ENCODE measurements around the gene RHBDF1. TPM values are rescaled to one million over a fixed set of nuclear protein-coding genes. Genes with fewer than 3 reads are reported as not detected.

The RHBDF1 gene
- total and polyA plus RNA-seq, 2 of the 13 experiments (the other 11 are each of a cell fraction or from before 2014, with no cell fraction given): 5.4 to 26.9 TPM

GRCh38 chr16:75580-76501, 3.4 kb upstream of the RHBDF1 start (continued):
- TF ChIP-seq HMGXB3 (CRISPR knock-in tag; IDR thresholded peaks at IDR 0.05; ENCODE audit: borderline replicate concordance) (no peak), NPAS2 (CRISPR knock-in tag; IDR thresholded peaks at IDR 0.05; ENCODE audit: borderline replicate concordance) (no peak), MATR3 (CRISPR knock-in tag; IDR thresholded peaks at IDR 0.05) (no peak), MAFG (CRISPR knock-in tag; IDR thresholded peaks at IDR 0.05) (no peak), ZSCAN20 (CRISPR knock-in tag; IDR thresholded peaks at IDR 0.05; ENCODE audit: borderline replicate concordance) (no peak), CCDC6 (CRISPR knock-in tag; IDR thresholded peaks at IDR 0.05) (0 out of 2 replicates have a peak, but pooled peaks have one; percentile 31)
- TF ChIP-seq, protein P1, sequence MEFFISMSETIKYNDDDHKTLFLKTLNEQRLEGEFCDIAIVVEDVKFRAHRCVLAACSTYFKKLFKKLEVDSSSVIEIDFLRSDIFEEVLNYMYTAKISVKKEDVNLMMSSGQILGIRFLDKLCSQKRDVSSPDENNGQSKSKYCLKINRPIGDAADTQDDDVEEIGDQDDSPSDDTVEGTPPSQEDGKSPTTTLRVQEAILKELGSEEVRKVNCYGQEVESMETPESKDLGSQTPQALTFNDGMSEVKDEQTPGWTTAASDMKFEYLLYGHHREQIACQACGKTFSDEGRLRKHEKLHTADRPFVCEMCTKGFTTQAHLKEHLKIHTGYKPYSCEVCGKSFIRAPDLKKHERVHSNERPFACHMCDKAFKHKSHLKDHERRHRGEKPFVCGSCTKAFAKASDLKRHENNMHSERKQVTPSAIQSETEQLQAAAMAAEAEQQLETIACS (CRISPR knock-in tag; IDR thresholded peaks at IDR 0.05): no peak
- TF ChIP-seq, protein P2, sequence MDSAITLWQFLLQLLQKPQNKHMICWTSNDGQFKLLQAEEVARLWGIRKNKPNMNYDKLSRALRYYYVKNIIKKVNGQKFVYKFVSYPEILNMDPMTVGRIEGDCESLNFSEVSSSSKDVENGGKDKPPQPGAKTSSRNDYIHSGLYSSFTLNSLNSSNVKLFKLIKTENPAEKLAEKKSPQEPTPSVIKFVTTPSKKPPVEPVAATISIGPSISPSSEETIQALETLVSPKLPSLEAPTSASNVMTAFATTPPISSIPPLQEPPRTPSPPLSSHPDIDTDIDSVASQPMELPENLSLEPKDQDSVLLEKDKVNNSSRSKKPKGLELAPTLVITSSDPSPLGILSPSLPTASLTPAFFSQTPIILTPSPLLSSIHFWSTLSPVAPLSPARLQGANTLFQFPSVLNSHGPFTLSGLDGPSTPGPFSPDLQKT (CRISPR knock-in tag; IDR thresholded peaks at IDR 0.05; ENCODE audit: borderline replicate concordance): no peak
- TF ChIP-seq, protein P3, sequence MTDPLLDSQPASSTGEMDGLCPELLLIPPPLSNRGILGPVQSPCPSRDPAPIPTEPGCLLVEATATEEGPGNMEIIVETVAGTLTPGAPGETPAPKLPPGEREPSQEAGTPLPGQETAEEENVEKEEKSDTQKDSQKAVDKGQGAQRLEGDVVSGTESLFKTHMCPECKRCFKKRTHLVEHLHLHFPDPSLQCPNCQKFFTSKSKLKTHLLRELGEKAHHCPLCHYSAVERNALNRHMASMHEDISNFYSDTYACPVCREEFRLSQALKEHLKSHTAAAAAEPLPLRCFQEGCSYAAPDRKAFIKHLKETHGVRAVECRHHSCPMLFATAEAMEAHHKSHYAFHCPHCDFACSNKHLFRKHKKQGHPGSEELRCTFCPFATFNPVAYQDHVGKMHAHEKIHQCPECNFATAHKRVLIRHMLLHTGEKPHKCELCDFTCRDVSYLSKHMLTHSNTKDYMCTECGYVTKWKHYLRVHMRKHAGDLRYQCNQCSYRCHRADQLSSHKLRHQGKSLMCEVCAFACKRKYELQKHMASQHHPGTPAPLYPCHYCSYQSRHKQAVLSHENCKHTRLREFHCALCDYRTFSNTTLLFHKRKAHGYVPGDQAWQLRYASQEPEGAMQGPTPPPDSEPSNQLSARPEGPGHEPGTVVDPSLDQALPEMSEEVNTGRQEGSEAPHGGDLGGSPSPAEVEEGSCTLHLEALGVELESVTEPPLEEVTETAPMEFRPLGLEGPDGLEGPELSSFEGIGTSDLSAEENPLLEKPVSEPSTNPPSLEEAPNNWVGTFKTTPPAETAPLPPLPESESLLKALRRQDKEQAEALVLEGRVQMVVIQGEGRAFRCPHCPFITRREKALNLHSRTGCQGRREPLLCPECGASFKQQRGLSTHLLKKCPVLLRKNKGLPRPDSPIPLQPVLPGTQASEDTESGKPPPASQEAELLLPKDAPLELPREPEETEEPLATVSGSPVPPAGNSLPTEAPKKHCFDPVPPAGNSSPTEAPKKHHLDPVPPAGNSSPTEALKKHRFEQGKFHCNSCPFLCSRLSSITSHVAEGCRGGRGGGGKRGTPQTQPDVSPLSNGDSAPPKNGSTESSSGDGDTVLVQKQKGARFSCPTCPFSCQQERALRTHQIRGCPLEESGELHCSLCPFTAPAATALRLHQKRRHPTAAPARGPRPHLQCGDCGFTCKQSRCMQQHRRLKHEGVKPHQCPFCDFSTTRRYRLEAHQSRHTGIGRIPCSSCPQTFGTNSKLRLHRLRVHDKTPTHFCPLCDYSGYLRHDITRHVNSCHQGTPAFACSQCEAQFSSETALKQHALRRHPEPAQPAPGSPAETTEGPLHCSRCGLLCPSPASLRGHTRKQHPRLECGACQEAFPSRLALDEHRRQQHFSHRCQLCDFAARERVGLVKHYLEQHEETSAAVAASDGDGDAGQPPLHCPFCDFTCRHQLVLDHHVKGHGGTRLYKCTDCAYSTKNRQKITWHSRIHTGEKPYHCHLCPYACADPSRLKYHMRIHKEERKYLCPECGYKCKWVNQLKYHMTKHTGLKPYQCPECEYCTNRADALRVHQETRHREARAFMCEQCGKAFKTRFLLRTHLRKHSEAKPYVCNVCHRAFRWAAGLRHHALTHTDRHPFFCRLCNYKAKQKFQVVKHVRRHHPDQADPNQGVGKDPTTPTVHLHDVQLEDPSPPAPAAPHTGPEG (CRISPR knock-in tag; IDR thresholded peaks at IDR 0.05): no peak
- TF ChIP-seq, protein P4, sequence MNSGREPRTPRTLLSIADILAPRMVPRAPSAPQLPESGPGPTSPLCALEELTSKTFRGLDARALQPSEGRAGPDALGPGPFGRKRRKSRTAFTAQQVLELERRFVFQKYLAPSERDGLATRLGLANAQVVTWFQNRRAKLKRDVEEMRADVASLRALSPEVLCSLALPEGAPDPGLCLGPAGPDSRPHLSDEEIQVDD (CRISPR knock-in tag; IDR thresholded peaks at IDR 0.05; ENCODE audit: borderline replicate concordance): no peak
- TF ChIP-seq, protein P5, sequence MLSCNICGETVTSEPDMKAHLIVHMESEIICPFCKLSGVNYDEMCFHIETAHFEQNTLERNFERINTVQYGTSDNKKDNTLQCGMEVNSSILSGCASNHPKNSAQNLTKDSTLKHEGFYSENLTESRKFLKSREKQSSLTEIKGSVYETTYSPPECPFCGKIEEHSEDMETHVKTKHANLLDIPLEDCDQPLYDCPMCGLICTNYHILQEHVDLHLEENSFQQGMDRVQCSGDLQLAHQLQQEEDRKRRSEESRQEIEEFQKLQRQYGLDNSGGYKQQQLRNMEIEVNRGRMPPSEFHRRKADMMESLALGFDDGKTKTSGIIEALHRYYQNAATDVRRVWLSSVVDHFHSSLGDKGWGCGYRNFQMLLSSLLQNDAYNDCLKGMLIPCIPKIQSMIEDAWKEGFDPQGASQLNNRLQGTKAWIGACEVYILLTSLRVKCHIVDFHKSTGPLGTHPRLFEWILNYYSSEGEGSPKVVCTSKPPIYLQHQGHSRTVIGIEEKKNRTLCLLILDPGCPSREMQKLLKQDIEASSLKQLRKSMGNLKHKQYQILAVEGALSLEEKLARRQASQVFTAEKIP (CRISPR knock-in tag; IDR thresholded peaks at IDR 0.05; ENCODE audit: borderline replicate concordance): no peak

Data from HepG2 (cell line).